CD4-positive, alpha-beta T cell treated with Interleukin-10 for 1 hour (primary cell): ENCODE results near the gene CRKL.

ENCODE experiments used
- DNase-seq: peaks from one replicate; pipeline ENCODE4 v3.0.0-alpha.2; 2020

Gene CRKL

GRCh38 chr22:20953668-20954500 lies 36.7 kb downstream of the CRKL start:
- no peak for DNase-seq

GRCh38 chr22:20955548-20955947 lies 38.3 kb downstream of the CRKL start:
- DNase-seq = no peak

- no peak for DNase-seq
Observed at GRCh38 chr22:20956258-20957101, 39.3 kb downstream of the CRKL start.

- no peak for DNase-seq
Observed at GRCh38 chr22:20957102-20957682, 40.0 kb downstream of the CRKL start.

- no peak for DNase-seq
Observed at GRCh38 chr22:20957683-20958431, 40.6 kb downstream of the CRKL start.

- no peak for DNase-seq
Observed at GRCh38 chr22:20959578-20960461, 42.6 kb downstream of the CRKL start.

- DNase-seq = no peak
Observed at GRCh38 chr22:20960609-20961008, 43.4 kb downstream of the CRKL start.

- DNase-seq = no peak
Observed at GRCh38 chr22:20962491-20962945, 45.3 kb downstream of the CRKL start.

- no peak for DNase-seq
Observed at GRCh38 chr22:20963201-20964052, 46.2 kb downstream of the CRKL start.

GRCh38 chr22:20964090-20964798 lies 47.0 kb downstream of the CRKL start:
- DNase-seq = no peak

GRCh38 chr22:20964799-20965103 lies 47.5 kb downstream of the CRKL start:
- no peak for DNase-seq

- DNase-seq = no peak
Observed at GRCh38 chr22:20965104-20965887, 48.1 kb downstream of the CRKL start.

GRCh38 chr22:20965888-20966855 lies 49.0 kb downstream of the CRKL start:
- no peak for DNase-seq

- no peak for DNase-seq
Observed at GRCh38 chr22:20966883-20967696, 49.9 kb downstream of the CRKL start, which contains the start of gene AIFM3. Gene AIFM3 (plus strand): TSS chr22:20967255. CDS start chr22:20967945, 690 bp downstream.

- DNase-seq = no peak
Observed at GRCh38 chr22:20967697-20968211, 50.5 kb downstream of the CRKL start.

- no peak for DNase-seq
Observed at GRCh38 chr22:20968281-20968977, 51.2 kb downstream of the CRKL start.
